ENCODE results near the gene NT5E.

The NT5E gene

DNA sequence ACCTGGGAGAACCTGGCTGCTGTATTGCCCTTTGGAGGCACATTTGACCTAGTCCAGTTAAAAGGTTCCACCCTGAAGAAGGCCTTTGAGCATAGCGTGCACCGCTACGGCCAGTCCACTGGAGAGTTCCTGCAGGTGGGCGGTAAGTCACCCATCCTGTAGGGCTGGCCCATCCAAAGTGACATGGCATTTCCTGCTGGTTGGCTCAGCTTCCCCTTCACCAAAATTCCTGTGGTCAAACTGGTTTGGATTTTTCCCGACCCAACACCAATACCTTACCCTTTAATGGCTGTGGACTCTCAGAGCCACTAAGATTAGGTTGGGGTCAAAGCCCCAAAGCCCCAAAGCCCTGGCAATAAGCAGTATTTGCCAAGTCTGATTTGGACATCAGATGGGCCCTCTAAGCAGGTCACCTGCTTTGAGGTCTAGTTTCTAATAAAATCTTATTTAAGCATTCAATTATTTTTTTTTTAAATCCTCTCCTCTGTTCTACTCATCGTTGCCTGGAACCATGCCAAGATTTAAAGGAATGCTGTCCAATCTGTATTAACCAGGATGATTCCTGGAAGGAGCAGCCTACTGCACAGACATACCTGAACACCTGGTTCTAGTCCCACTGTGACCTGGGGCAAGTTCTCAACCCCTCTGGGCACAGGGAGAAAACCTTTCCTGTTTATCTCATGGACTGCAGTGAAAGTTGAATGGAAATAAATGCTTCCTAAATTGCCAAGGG lies 40.8 kb downstream of the NT5E start:
- Histone ChIP-seq H4K20me1 (ENCODE audit: insufficient read depth, low read length) (no peaks in the 10 kb centered on the region), H2AFZ (ENCODE audit: low read length) (no peak overlapping the region), H3K4me1 (ENCODE audit: insufficient read depth, low read length, severe bottlenecking) (no peaks in the 10 kb centered on the region), H3K27ac (ENCODE audit: low read depth, low read length, poor library complexity, severe bottlenecking) (no peak overlapping the region), H3F3A (ENCODE audit: insufficient read depth, low read length) (no peaks in the 10 kb centered on the region), H3K36me3 (ENCODE audit: insufficient read depth, low read length) (no peaks in the 10 kb centered on the region), H3K4me3 (ENCODE audit: low read depth, low read length, poor library complexity, severe bottlenecking) (no peak overlapping the region), H3K27me3 (ENCODE audit: insufficient read depth, low read length) (no peaks in the 10 kb centered on the region), H3K9me2 (ENCODE audit: low read depth, low read length) (no peaks in the 10 kb centered on the region), H3K9me3 (ENCODE audit: low read length) (no peaks in the 10 kb centered on the region), H3K9ac (ENCODE audit: low read length) (no peak overlapping the region), H3K79me2 (ENCODE audit: insufficient read depth, low read length) (no peaks in the 10 kb centered on the region), H3K4me2 (ENCODE audit: low read length) (no peak overlapping the region)
- TF ChIP-seq, protein P1, sequence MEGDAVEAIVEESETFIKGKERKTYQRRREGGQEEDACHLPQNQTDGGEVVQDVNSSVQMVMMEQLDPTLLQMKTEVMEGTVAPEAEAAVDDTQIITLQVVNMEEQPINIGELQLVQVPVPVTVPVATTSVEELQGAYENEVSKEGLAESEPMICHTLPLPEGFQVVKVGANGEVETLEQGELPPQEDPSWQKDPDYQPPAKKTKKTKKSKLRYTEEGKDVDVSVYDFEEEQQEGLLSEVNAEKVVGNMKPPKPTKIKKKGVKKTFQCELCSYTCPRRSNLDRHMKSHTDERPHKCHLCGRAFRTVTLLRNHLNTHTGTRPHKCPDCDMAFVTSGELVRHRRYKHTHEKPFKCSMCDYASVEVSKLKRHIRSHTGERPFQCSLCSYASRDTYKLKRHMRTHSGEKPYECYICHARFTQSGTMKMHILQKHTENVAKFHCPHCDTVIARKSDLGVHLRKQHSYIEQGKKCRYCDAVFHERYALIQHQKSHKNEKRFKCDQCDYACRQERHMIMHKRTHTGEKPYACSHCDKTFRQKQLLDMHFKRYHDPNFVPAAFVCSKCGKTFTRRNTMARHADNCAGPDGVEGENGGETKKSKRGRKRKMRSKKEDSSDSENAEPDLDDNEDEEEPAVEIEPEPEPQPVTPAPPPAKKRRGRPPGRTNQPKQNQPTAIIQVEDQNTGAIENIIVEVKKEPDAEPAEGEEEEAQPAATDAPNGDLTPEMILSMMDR (IDR thresholded peaks at IDR 0.05; ENCODE audit: low read length): no peak
- no peak for TF ChIP-seq EZH2 (IDR thresholded peaks at IDR 0.05; ENCODE audit: borderline replicate concordance, low read length)

DNA sequence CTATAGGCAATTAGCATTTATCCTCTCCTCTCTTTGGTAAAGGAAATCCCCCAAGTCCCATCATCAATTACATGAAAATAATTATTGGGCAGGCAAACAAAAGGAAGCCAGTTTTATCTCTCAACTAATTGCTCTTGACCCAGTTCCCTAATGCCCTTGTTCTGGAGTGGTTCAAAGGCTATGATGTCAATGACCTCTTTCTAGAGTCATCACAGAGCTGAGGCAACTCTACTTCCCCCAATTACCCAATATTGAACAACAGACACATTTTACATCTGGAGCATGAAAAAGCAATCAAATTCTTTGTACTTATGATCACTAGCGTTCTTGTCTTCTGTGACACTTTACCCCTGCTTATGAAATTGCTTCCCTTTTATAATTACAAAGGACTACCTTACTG lies 43.5 kb downstream of the NT5E start:
- no peak overlapping the region for H3K27ac ChIP-seq (ENCODE audit: low read depth, low read length, poor library complexity, severe bottlenecking)
- TF ChIP-seq EZH2 (IDR thresholded peaks at IDR 0.05; ENCODE audit: borderline replicate concordance, low read length): no peak
- TF ChIP-seq, protein P1 (IDR thresholded peaks at IDR 0.05; ENCODE audit: low read length): no peak
- H3K36me3 ChIP-seq (ENCODE audit: insufficient read depth, low read length): no peaks in the 10 kb centered on the region
- no peak overlapping the region for H3K9ac ChIP-seq (ENCODE audit: low read length)
- H3F3A ChIP-seq (ENCODE audit: insufficient read depth, low read length): no peaks in the 10 kb centered on the region
- no peaks in the 10 kb centered on the region for H3K79me2 ChIP-seq (ENCODE audit: insufficient read depth, low read length)
- H4K20me1 ChIP-seq (ENCODE audit: insufficient read depth, low read length): no peaks in the 10 kb centered on the region
- no peaks in the 10 kb centered on the region for H3K27me3 ChIP-seq (ENCODE audit: insufficient read depth, low read length)
- no peak overlapping the region for H3K4me2 ChIP-seq (ENCODE audit: low read length)
- no peaks in the 10 kb centered on the region for H3K9me2 ChIP-seq (ENCODE audit: low read depth, low read length)
- no peaks in the 10 kb centered on the region for H3K4me1 ChIP-seq (ENCODE audit: insufficient read depth, low read length, severe bottlenecking)
- no peaks in the 10 kb centered on the region for H3K9me3 ChIP-seq (ENCODE audit: low read length)
- no peak overlapping the region for H3K4me3 ChIP-seq (ENCODE audit: low read depth, low read length, poor library complexity, severe bottlenecking)
- H2AFZ ChIP-seq (ENCODE audit: low read length): no peak overlapping the region

DNA sequence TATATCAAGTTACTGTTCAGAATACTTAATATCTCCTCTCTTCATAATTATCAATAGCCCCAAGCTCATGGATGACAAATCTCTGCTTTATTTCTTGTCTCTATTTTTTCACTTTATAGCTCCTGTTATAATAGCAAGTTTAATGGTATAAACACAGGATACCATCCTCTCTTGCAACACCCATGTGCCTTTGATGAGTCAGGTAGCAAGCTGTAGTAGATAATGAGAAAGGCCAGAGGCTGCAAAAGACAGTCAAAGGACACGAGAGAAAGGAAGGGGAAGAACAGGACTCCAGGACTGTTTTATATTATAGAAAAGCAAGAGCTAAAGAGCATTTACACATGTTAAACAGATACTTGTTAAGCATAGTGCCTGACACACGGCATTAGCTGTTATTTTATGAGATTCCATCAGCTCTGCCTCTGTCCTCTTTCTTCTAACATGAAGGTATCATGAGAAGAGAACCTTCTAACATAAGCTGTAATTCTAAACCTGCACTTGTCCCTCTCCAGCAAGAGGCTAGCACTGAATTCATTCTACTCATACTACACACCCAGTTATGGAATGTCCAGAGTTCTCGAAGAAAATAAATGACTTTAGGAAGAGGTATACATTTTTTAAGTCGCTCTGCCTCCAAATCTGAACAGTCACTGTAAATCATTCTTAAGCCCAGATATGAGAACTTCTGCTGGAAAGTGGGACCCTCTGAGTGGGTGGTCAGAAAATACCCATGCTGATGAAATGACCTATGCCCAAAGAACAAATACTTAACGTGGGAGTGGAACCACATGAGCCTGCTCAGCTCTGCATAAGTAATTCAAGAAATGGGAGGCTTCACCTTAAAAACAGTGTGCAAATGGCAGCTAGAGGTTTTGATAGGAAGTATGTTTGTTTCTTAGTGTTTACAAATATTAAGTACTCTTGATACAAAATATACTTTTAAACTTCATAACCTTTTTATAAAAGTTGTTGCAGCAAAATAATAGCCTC lies 45.0 kb downstream of the NT5E start:
- H4K20me1 ChIP-seq (ENCODE audit: insufficient read depth, low read length): no peaks in the 10 kb centered on the region
- H3K9me2 ChIP-seq (ENCODE audit: low read depth, low read length): no peaks in the 10 kb centered on the region
- no peak overlapping the region for H3K4me2 ChIP-seq (ENCODE audit: low read length)
- H2AFZ ChIP-seq (ENCODE audit: low read length): no peak overlapping the region
- H3K4me3 ChIP-seq (ENCODE audit: low read depth, low read length, poor library complexity, severe bottlenecking): no peak overlapping the region
- no peaks in the 10 kb centered on the region for H3K4me1 ChIP-seq (ENCODE audit: insufficient read depth, low read length, severe bottlenecking)
- TF ChIP-seq EZH2 (IDR thresholded peaks at IDR 0.05; ENCODE audit: borderline replicate concordance, low read length): no peak
- TF ChIP-seq, protein P1 (IDR thresholded peaks at IDR 0.05; ENCODE audit: low read length): no peak
- H3K9me3 ChIP-seq (ENCODE audit: low read length): no peaks in the 10 kb centered on the region
- H3K79me2 ChIP-seq (ENCODE audit: insufficient read depth, low read length): no peaks in the 10 kb centered on the region
- H3K27ac ChIP-seq (ENCODE audit: low read depth, low read length, poor library complexity, severe bottlenecking): no peak overlapping the region
- no peaks in the 10 kb centered on the region for H3K27me3 ChIP-seq (ENCODE audit: insufficient read depth, low read length)
- no peak overlapping the region for H3K9ac ChIP-seq (ENCODE audit: low read length)
- H3F3A ChIP-seq (ENCODE audit: insufficient read depth, low read length): no peaks in the 10 kb centered on the region
- no peaks in the 10 kb centered on the region for H3K36me3 ChIP-seq (ENCODE audit: insufficient read depth, low read length)

Measured in OCI-LY1 (cell line).